ENCODE data around the gene DIABLO.
"Not testable (repeated sequence)": the region's sequence is repeated elsewhere in the genome, so short reads cannot be mapped to it uniquely, and the experiment has no call there.

DIABLO gene

DNA sequence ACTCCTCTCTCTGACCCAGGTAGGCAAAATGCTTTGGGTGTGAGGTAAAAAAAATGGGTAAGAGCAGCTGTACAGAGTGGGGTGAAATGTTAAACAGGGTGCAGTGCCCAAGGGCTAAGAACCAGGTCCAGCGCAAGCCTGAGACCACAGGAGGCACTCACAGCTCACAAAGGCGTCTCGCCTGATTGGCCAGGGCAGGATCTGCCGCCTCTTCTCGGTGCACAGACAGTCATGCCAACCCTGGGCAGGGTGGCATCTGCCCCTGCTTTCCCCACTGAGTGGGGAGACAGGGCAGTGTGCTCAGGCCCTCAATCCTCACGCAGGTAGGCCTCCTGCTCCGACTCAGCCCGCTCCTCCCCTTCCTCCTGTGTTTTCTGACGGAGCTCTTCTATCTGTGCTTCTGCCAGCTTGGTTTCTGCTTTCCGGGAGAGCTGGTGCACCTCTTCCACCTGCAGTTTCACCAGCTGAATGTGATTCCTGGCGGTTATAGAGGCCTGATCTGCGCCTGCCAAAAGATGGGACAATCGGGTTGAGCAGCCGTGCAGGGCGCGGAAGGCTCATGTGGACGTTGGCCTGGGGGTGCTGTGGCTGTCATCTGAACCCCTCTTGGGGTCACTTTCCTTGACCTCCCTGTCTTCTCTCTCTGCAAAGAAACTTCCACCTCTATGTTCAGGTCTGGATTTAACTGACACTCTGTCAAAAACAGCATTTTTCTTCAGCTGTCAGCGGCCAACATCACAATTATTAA is 17.6 kb downstream of the DIABLO start:
- DNase-seq (ENCODE audit: low spot score), result peak; percentile 52

DNA sequence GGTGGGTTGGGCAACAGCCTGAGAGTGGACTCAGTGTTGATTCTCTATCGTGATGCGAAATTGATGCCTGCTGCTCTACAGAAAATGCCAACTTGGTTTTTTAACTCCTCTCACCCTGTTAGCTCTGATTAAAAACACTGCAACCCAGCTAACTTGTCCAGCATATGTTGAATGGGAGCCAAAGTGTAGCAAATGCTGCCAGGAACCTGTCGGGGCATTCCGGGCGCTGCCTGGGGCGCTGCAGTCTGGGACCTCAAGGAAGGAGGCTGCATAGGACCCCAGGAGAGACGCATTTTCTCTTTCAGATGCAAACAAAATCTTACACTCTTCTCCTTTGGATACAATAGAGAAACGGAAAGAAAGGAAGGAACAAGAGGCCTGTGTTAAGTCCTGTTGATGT is 18.5 kb downstream of the DIABLO start:
- DNase-seq (ENCODE audit: low spot score), result peak; percentile 33

DNA sequence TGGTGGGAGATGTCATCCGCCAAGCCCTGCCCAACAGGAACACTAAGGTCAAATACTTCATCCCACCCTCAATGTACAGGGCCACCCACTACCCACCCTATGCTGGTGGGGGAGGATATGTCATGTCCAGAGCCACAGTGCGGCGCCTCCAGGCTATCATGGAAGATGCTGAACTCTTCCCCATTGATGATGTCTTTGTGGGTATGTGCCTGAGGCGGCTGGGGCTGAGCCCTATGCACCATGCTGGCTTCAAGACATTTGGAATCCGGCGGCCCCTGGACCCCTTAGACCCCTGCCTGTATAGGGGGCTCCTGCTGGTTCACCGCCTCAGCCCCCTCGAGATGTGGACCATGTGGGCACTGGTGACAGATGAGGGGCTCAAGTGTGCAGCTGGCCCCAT is 18.9 kb downstream of the DIABLO start:
- no peak for DNase-seq (ENCODE audit: low spot score)

DNA sequence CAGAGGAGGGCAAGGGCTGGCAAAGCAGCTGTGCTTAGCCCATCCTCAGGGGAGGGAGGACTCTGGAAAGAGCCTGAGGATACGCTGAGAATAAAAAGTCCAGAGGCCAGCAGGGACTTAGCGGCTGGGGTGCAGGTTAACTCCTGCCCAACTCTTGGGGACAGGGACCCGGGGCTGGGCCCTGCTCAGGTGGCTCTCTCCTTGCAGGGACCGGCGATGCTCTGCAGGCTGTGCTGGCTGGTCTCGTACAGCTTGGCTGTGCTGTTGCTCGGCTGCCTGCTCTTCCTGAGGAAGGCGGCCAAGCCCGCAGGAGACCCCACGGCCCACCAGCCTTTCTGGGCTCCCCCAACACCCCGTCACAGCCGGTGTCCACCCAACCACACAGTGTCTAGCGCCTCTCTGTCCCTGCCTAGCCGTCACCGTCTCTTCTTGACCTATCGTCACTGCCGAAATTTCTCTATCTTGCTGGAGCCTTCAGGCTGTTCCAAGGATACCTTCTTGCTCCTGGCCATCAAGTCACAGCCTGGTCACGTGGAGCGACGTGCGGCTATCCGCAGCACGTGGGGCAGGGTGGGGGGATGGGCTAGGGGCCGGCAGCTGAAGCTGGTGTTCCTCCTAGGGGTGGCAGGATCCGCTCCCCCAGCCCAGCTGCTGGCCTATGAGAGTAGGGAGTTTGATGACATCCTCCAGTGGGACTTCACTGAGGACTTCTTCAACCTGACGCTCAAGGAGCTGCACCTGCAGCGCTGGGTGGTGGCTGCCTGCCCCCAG is 19.6 kb downstream of the DIABLO start:
- DNase-seq (ENCODE audit: low spot score), result peak; percentile 35

DNA sequence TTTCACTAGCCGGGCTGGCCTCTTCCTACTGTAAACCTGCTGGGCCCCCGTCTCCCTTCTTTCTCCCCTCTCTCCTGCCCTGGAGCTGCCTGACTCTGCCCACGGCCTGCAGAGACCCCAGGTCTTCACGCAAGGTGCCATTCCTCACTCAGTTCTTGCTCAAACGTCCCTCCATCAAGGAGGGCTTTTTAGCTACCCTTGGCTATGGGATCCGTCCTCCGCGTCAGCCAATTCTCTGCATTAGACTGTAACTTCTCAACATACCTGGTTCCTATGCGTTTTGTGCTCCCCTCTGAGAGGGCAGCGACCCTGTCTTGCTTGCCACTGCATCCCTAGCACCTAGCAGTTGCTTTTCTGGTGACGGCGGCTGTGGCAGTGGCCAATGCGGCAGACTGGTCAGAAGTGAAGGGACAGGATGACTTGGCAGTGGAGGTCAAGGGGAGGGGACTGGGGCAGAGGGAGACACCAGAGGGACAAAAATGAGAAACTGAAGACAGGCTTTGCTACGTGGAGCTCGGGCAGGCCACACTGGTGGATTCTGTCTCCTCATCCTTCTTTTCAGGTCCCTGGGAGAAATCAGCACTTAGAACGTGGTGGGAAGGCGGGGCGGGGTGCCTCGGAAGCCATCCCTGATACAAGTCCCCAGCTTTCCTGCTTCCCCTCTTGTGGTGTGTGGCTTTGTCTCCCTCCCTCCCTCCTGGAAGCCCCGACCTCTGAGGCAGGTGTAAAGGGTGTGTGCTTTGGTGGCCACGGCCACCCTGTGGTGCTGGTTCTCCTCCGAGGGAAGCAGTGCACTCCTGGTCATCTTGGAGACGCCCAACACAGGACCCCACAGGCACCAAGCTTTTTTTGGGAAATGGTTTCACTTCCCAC is 20.6 kb downstream of the DIABLO start:
- DNase-seq (ENCODE audit: low spot score), result peak; percentile 50

DNA sequence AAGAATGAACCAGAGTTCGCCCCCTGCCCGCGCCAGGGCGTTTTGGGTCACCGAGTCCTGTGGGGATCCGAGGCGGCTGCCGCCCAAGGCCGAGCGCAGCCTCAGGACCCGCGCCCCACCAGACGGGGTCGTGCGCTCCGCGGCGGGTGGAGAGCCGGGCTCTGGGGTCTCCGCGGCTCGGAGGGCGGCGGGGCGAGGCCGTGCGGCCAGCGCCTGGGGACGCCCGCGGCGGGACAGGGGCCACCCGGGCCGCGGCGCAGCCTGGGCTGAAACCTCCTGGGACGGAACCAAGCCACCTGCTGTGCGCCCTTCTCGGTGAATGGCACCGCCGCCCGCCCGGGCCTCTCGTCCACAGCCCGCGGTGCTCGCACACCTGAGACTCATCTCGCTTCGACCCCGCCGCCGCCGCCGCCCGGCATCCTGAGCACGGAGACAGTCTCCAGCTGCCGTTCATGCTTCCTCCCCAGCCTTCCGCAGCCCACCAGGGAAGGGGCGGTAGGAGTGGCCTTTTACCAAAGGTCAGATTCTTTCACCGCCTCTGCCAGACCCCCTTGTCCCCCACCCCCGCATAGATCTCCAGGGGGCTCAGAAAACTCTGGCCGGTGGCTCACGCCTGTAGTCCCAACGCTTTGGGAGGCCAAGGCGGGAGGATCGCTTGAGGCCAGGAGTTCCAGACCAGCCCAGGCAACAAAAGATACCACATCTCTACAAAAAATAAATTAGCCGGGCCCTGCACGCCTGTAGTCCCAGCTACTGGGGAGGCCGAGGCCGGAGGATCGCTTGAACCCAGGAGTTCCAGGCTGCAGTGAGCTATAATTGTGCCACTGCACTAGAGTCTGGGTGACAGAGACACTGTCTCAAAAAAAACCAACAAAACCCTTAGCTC is 21.4 kb downstream of the DIABLO start:
- no peak for DNase-seq (ENCODE audit: low spot score)

DNA sequence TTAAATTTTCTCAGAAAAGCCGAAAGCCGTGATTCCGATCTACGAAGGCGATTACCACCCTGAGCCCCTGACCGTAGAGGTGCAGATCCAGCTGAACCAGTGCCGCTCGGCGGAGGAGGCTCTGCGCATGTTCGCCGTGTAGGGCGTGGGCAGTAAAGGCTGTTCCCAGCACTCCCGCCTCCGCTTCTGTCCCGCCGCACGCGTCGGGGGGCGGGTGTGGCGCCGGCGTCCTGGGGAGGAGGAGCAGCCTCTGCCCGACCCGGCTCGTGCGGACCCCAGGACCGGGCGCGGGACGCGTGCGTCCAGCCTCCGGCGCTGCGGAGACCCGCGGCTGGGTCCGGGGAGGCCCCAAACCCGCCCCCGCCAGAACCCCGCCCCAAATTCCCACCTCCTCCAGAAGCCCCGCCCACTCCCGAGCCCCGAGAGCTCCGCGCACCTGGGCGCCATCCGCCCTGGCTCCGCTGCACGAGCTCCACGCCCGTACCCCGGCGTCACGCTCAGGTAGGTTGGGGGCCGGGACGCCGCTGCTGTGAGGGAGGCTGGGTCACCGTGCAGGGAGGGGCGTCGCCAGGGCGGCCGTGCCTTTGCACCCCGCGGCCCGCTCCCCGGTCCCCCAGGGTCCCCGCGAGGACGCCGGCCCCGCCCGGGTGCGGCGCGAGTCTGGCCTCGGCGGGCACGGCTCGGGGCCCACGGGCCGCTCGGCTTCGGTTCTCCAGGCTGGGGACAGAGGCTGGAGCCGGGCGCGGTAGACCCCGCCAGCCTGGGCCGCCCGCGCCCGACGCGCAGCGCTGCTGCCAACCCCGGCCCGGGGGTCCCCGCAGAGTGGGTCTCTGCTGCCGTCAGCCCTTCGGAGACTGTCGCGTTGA is 22.3 kb downstream of the DIABLO start, which contains the start of gene B3GNT4:
Gene B3GNT4 (plus strand): TSS at position 409 of the 866 bp plus-strand sequence. CDS start 910 bp downstream, outside the sequence.
- DNase-seq (ENCODE audit: low spot score), result peak; percentile 73

DNA sequence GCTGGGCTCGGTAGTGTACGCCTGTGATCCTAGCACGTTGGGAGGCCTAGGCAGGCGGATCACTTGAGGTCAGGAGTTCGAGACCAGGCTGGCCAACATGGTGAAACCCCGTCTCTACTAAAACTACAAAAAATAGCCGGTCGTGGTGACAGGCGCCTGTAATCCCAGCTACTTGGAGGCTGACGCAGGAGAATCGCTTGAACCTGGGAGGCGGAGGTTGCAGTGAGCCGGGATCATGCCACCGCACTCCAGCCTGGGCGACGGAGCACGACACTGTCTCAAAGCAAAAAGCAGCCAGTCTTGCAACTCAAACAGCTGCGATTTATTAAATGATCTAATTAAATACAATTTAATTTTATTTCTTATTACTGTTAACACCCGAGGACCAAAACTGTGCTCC is 23.0 kb downstream of the DIABLO start:
- not testable (repeated sequence) for DNase-seq (ENCODE audit: low spot score)

DNA sequence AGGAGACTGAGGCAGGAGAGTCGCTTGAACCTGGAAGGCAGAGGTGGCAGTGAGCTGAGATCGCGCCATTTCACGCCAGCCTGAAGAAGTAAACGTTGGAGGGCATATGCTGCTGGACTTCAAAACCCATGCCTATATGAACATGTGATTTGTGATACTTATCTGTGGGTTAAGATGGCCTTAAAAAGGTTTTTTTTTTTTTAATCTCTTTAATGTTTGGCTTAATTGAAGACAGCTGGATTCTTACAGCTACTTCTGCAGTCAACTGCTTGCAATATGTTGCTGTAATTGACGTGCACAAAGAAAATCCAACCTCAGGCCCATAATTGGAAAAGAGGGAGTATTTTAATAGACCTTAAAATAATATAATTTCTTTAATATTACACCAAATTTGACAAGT is 23.8 kb downstream of the DIABLO start:
- DNase-seq (ENCODE audit: low spot score), result no peak

DNA sequence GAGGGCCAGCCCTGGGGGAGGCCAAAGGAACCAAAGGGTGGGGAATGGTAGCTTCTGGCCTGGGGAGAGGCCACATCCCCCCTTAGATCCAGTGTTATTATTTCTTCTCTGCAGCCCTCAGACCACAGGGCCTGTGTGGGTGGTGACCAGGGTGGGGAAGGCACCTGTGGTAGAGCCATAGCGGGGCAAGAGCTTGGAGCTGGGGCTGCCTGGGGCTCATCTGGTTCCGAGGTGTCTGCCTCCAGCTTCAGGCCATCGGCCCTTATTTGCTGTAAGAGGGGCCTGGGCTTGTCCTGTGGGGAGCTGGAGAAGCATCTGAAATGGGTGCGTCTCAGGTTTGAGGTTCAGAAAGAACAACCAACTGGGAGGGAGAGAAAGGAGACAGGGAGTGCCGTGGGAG is 24.5 kb downstream of the DIABLO start:
- no peak for DNase-seq (ENCODE audit: low spot score)

DNA sequence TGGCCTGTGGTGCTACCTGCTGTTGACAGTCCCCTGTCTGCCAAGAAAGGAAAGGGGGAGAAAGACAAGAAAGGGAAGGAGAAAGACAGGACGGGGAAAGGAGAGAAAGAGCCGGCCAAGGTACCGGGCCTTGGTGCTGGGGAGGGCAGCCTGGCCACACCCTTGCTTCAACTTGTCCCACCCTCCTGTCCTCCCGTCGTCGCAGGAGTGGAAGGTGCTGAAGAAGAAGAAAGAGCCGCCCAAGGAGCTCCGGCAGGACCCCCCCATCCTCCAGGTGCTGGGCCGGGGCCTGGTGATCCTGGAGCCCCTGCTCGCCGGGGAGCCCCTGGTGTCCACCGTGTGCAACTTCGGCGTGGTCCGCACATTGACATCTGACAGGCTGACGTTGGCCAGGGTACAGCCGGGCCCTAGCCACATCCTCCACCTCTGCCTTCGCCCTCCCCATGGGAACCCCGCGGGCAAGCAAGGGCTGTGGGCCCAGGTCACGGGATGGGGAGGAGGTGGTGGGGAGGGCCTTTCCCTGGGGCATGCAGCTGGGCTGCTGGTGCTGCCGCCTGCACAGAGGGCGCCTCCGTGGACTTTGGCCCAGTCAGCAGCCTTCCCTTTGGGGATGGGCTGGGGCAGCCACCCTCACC is 25.2 kb downstream of the DIABLO start:
- DNase-seq (ENCODE audit: low spot score), result no peak

DNA sequence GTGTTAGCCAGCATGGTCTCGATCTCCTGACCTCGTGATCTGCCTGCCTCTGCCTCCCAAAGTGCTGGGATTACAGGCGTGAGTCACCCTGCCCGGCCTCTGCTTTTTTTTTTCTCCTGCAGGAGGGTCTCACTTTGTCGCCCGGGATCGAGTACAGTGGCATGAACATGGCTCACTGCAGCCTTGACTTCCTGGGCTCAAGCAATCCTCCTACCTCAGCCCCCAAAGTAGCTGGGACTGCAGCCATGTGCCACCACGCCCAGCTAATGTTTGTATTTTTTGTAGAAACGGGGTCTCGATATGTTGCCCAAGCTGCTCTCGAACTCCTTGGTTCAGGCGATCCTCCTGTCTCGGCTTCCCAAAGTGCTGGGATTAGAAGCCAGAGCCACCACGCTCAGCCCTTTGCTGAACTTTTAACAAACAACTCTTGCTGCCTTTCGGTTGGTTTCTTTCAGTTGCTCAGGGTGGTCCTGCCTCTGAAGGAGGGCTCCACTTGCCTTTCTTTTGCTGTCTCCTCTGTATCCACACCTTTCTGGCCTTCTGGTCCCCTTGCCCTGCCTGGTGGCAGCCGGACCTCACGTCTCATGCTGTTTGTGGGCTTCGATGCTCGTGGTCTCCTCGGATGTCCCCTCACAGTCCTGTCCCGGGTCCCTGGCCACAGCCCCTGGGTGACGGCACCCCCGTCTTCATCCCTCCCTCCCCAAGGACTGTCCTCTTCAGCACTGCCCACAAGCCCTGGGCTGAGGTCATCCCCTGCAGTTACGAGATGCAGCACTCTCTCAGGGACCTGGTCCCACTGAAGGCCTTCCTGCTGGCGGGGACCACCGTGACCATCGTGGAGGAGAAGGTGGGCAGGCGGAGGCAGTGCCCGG is 26.1 kb downstream of the DIABLO start:
- DNase-seq (ENCODE audit: low spot score), result no peak

DNA sequence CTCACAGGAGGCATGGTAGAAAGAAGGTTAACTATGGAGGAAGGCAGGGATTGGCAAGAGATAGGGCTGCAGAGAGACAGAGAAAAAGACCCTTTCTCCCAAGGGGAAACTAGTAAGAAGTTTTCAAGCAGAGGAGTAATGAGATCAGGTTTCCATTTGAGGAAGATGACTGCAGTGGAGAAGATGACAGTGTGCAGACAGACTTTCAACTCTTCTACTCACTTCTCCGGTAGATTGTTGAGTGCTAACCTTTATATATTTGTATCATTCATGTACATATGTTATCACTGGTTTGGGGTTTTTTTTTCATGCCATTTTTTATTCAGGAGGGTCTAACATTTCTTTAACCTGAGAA is 28.3 kb downstream of the DIABLO start:
- DNase-seq (ENCODE audit: low spot score), result no peak

DNA sequence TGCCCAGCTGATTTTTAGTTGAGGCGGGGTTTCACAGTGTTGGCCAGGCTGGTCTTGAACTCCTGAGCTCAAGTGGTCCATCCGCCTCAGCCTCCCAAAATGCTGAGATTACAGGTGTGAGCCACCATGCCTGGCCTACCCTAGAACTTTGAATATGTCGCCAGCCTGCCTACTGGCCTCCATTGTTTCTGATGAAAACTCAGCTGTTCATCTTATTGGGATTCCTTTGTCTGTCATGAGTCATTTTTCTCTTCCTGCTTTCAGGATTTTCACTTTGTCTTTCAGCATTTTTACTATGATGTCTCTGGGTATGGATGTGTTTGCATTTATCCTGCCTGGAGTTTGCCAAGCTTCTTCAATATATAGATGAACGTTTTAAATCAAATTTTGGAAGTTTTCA is 30.4 kb downstream of the DIABLO start:
- no peak for DNase-seq (ENCODE audit: low spot score)

DNA sequence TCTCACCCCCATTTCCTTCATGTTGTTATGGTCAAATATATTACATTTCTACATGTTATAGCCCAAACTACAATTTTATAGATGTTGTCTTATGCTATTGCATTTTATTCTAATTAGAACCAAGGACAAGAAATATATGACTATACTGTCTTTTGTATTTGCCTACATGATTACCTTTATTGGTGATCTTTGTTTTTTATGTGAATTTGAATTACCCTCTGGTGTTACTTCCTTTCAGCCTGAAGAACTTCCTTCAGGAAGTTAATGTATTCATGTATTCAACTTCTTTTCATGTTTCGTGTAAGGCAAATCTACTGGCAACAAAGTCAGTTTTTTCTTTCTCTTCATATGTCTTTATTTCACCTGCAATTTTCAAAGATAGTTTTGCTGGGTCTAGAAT is 31.0 kb downstream of the DIABLO start:
- DNase-seq (ENCODE audit: low spot score), result no peak

DNA sequence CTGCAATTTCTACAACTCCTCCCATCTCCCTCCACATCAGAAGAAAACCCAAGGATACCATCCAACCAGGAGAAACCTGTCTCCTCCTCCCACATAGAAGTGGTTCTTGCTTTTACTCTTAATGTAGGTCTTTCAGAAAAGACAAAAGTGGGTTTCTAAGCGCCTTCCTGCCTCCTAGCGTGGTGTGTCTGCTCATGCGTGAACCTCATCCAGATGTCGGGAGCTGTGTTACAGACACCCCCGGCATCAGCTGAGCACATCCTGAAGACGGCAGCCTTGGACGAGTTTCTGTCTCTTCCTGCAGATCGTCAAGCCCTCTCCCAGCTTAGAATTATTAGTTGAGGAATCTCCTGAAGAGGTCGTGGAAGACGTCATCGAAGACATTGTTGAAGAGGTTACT is 33.4 kb downstream of the DIABLO start:
- no peak for DNase-seq (ENCODE audit: low spot score)

DNA sequence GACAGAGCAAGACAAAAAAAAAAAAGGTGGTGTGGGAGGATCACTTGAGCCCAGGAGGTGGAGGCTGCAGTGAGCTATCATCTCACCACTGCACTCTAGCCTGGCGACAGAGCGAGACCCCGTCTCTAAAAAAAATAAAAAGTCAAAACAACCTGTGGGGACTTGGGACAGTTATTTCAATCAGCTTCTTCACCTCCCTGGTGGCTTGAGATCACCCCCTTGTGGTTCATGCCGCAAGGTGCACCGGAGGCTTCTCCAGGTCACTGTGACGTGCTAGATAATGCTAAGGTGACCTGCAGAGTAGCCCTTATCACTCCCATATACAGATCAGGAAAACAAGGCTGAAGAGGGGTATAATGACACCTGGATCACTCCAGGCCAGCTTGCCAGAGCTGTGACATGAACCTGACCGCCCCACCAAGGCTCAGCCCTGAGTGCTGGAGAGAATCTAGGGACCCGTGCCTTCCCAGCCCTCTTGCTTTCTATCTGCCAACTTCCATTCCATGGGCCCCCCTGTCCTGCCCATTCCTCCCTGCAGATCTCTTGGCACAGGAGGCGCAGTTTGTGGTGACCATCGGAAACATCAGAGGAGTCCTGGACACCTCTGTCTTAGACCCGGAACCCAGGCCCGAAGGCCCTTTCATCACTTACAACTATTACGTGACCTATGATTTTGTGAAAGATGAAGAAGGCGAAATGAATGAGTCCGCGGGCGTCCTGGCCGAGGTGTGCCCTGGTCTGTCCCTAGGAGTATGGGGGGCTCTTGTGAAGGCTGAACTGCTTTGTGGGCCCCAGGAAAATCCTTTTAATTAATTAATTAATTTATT is 34.8 kb downstream of the DIABLO start:
- DNase-seq (ENCODE audit: low spot score), result peak; percentile 65
